Central memory CD4-positive, alpha-beta T cell (primary cell): ENCODE results near the gene IGBP1.
A peak's percentile ranks its signal among the peaks of the same experiment; 100 is the strongest.
"Not testable (repeated sequence)": the region's sequence is repeated elsewhere in the genome, so short reads cannot be mapped to it uniquely, and the experiment has no call there.

Experiments used
- DNase-seq: peaks from one replicate; pipeline ENCODE4 v3.0.0; 2022

Gene IGBP1

GRCh38 chrX:70168238-70169188 is 35.3 kb downstream of the IGBP1 start:
- no peak for DNase-seq

- no peak for DNase-seq
Observed at GRCh38 chrX:70169281-70169680, 36.0 kb downstream of the IGBP1 start.

- no peak for DNase-seq
Observed at GRCh38 chrX:70171624-70172023, 38.4 kb downstream of the IGBP1 start.

GRCh38 chrX:70172221-70172620 is 39.0 kb downstream of the IGBP1 start:
- no peak for DNase-seq

- no peak for DNase-seq
Observed at GRCh38 chrX:70172964-70173363, 39.7 kb downstream of the IGBP1 start.

GRCh38 chrX:70174754-70175153 is 41.5 kb downstream of the IGBP1 start:
- no peak for DNase-seq

- DNase-seq: no peak
Observed at GRCh38 chrX:70175338-70175737, 42.1 kb downstream of the IGBP1 start.

- no peak for DNase-seq
Observed at GRCh38 chrX:70176938-70177533, 43.8 kb downstream of the IGBP1 start, which contains the start of gene DGAT2L6. Gene DGAT2L6 (plus strand): TSS chrX:70177483. CDS start chrX:70177583, 100 bp downstream.

GRCh38 chrX:70183091-70183490 is 49.8 kb downstream of the IGBP1 start:
- no peak for DNase-seq

- DNase-seq: no peak
Observed at GRCh38 chrX:70190225-70190624, 57.0 kb downstream of the IGBP1 start.

GRCh38 chrX:70196961-70197720 is 63.9 kb downstream of the IGBP1 start:
- peak; percentile 48 for DNase-seq

GRCh38 chrX:70201732-70202131 is 68.5 kb downstream of the IGBP1 start:
- DNase-seq: no peak

- no peak for DNase-seq
Observed at GRCh38 chrX:70208479-70208878, 75.2 kb downstream of the IGBP1 start.

- not testable (repeated sequence) for DNase-seq
Observed at GRCh38 chrX:70209570-70209969, 76.3 kb downstream of the IGBP1 start.
